Choroid plexus epithelial cell (primary cell): Measurements from ENCODE around the gene WFIKKN2.

Source experiments
- DNase-seq: peaks from one replicate; pipeline ENCODE4 v3.0.0-alpha.2; 2010; ENCODE audit warnings: low read depth
- H3K4me3 ChIP-seq: 2 replicates; pipeline ENCODE4 v1.5.1; 2011; ENCODE audit warnings: low read depth, mild to moderate bottlenecking, control low read depth, low read length, moderate library complexity
- CTCF ChIP-seq: conservative IDR thresholded peaks from 2 replicates; pipeline ENCODE4 v1.5.1; 2011; ENCODE audit warnings: low read depth, mild to moderate bottlenecking, control low read depth, inconsistent platforms, low read length, moderate library complexity

WFIKKN2 gene, protein sequence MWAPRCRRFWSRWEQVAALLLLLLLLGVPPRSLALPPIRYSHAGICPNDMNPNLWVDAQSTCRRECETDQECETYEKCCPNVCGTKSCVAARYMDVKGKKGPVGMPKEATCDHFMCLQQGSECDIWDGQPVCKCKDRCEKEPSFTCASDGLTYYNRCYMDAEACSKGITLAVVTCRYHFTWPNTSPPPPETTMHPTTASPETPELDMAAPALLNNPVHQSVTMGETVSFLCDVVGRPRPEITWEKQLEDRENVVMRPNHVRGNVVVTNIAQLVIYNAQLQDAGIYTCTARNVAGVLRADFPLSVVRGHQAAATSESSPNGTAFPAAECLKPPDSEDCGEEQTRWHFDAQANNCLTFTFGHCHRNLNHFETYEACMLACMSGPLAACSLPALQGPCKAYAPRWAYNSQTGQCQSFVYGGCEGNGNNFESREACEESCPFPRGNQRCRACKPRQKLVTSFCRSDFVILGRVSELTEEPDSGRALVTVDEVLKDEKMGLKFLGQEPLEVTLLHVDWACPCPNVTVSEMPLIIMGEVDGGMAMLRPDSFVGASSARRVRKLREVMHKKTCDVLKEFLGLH

DNA sequence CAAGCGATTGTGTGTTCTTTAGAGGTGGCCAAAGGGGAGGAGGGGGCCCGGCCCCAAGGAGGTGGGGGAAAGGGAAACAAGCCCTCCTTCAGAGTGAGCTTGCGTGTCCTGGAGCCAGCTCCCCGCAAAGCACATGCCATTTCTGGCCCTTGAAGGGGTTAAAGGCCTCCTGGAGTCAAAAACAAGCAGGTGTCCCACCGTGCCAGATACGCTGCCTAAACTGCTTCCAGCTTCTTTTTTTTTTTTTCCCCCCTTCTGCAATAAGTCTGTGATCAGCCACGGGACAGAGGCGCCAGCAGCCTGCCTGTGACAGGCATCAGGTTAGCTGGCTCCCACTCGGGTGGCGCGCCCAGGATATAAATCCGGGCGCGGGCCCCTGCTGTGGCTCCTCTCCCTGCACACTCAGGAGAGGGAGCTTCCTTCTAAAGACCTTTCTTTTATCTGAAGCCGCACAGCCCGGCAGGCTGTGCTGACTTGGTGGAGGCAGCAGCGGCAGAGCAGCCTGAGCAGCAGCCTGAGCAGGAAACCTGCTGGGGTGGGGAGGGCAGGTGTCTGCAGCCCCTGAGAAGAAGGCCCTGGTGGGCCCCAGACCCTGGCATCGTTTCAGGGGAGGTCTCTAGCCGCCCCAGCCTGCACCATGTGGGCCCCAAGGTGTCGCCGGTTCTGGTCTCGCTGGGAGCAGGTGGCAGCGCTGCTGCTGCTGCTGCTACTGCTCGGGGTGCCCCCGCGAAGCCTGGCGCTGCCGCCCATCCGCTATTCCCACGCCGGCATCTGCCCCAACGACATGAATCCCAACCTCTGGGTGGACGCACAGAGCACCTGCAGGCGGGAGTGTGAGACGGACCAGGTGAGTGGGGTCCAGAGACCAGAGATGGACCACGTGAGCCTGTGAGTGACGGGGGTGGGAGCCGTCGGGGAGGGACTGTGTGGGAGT lies at the start of gene WFIKKN2:
Gene WFIKKN2 (plus strand): TSS at position 286 of the 934 bp plus-strand sequence. CDS start 352 bp downstream, at position 638.
- no peak for TF ChIP-seq CTCF
- peak within 1 kb of the TSS; percentile 42 for H3K4me3 ChIP-seq
- no peak for DNase-seq

GRCh38 chr17:50785946-50786570 lies 49.3 kb upstream of the WFIKKN2 start:
- DNase-seq = peak; percentile 70
- no peak for TF ChIP-seq CTCF
- H3K4me3 ChIP-seq = no peak overlapping the region

- no peak overlapping the region for H3K4me3 ChIP-seq
- DNase-seq = no peak
- no peak for TF ChIP-seq CTCF
Observed at GRCh38 chr17:50787106-50787505, 48.3 kb upstream of the WFIKKN2 start.

GRCh38 chr17:50790618-50791017 lies 44.8 kb upstream of the WFIKKN2 start:
- no peak for DNase-seq

GRCh38 chr17:50792132-50792531 lies 43.3 kb upstream of the WFIKKN2 start:
- H3K4me3 ChIP-seq = no peak overlapping the region
- TF ChIP-seq CTCF = no peak
- DNase-seq = no peak

More at GRCh38 chr17:50790618-50791017, 44.8 kb upstream of the WFIKKN2 start:
- no peak overlapping the region for H3K4me3 ChIP-seq
- TF ChIP-seq CTCF = no peak

DNA sequence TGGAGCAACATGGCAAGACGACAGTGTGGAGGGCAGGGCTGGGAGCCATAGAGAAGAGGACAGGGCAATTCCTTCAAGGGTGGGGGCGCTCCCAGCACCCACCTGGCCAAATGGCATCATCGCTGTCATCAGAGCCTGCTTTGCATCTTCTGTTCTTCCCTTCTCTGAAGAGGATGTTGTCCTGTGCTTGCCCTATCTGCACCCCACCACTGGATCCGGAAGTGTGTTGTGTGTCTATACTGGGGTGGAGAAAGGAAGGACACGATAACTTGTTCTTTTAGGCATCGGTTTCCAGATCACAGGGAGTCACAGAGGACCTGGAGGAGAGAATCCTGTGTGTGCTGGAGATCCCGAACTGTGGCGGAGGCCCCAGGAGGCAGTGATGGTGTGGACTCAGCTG lies 42.4 kb upstream of the WFIKKN2 start:
- no peak overlapping the region for H3K4me3 ChIP-seq
- no peak for DNase-seq
- no peak for TF ChIP-seq CTCF
